ENCODE measurements around the gene HES5.
"Not testable (repeated sequence)": the region's sequence is repeated elsewhere in the genome, so short reads cannot be mapped to it uniquely, and the experiment has no call there.

HES5 gene, protein sequence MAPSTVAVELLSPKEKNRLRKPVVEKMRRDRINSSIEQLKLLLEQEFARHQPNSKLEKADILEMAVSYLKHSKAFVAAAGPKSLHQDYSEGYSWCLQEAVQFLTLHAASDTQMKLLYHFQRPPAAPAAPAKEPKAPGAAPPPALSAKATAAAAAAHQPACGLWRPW

DNA sequence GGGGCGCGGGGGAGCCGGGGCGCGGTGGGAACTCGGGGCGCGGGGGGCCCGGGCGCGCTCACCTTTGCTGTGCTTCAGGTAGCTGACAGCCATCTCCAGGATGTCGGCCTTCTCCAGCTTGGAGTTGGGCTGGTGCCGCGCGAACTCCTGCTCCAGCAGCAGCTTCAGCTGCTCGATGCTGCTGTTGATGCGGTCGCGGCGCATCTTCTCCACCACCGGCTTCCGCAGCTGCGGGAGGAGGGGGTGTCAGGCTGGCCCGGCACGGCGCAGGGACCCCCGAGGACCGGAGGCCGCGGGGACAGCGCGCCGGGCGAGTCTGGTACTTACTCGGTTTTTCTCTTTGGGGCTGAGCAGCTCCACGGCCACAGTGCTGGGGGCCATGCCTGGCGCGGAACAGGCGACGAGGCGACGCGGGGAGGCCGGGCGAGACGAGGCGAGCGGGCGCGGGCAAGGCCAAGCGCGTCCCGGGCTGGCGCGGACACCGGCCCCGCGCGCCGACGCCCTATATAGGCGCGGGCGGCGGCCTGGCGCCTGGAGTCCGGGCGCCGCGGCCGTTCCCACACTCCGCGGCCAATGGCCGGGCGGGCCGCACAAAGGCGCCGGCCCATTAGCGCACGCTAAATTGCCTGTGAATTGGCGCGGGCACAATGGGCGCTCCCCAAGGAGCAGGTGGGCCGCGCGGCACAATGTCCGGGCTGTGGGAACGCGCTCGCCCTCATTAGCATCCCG lies at the start of gene HES5:
Gene HES5 (minus strand): TSS at position 480 of the 729 bp plus-strand sequence. CDS start 99 bp downstream, at position 381.
- DNase-seq (ENCODE audit: low spot score): no peak

DNA sequence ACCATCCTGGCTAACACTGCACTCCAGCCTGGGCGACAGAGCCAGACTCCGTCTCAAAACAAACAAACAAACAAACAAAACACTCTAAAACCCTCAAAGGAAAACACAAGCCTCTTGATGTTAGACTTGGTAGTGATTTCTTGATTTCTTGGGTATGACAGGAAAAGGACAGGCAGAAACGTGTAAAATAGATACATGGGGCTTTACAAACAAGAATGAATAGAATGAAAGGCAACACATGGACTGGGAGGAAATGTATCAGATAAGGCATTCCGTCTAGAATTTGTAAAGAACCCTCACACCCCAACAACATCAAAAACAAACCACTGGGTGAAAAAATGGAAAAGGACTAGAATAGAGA lies 48.7 kb upstream of the HES5 start:
- DNase-seq (ENCODE audit: low spot score): no peak

GRCh38 chr1:2577565-2578075 lies 47.6 kb upstream of the HES5 start:
- DNase-seq (ENCODE audit: low spot score): peak; percentile 39

- DNase-seq (ENCODE audit: low spot score): no peak
Measured at GRCh38 chr1:2575801-2576663, 46.0 kb upstream of the HES5 start.

DNA sequence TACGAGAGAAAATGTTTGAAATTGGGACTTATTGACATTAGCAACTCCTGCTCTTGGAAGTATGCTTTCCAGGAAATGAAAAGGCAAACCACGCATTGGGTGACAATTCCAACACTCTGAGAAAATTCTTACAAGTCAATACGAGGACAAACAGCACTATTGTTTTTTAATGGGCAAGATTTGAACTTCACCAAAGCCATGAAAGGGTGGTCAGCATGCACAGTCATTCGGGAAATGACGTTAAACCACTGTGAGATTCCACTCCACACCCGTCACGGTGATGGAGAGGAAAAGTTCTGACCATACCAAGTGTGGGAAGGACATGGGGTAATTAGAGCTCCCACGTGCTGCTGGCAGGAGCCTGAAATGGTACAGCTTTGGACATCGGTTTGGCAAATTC lies 44.3 kb upstream of the HES5 start:
- DNase-seq (ENCODE audit: low spot score): no peak

- DNase-seq (ENCODE audit: low spot score): no peak
Measured at GRCh38 chr1:2573250-2573920, 43.3 kb upstream of the HES5 start.

DNA sequence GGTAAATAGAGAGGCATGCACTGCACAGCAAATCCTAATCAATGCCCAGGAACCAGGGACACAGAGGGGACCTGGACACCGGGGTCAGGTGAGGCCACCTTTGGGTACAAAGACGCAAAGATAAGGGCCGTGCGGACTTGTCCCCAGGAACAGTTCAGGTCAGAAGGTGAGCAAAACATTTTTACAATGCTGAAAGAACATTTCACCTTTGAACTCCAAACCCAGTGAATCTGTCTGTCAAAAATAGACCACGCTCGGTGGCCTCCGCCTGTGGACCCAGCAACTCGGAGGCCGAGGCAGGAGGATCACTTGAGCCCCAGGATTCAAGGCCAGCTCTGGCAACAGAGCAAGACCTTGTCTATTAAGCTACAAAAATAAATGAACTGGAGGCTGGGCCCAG lies 41.3 kb upstream of the HES5 start:
- DNase-seq (ENCODE audit: low spot score): no peak

GRCh38 chr1:2570332-2570731 lies 40.3 kb upstream of the HES5 start:
- no peak for DNase-seq (ENCODE audit: low spot score)

DNA sequence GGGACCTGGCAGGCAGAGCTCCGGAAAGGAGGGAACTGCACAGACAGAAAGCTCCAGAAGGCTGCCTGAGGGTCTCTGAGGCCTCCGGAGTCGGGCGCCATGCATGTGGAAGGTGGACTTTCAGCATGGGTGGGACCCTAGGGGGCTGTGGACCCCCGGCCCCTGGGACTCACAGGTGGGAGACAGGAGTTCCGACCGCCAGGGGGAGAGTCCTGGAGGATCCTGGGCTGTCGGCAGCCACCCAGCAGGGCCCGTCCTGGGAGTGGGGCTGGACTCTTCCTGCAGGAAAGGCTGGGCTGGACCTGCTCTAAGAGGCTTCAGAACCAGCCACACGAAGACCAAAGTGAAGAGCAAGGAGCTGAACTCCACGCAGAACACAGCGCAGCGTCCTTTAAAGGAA lies 39.6 kb upstream of the HES5 start:
- DNase-seq (ENCODE audit: low spot score): not testable (repeated sequence)

GRCh38 chr1:2569060-2569459 lies 39.0 kb upstream of the HES5 start:
- no peak for DNase-seq (ENCODE audit: low spot score)

- not testable (repeated sequence) for DNase-seq (ENCODE audit: low spot score)
Measured at GRCh38 chr1:2568187-2568816, 38.2 kb upstream of the HES5 start.

- DNase-seq (ENCODE audit: low spot score): no peak
Measured at GRCh38 chr1:2567083-2567679, 37.1 kb upstream of the HES5 start.

GRCh38 chr1:2566101-2567045 lies 36.3 kb upstream of the HES5 start:
- no peak for DNase-seq (ENCODE audit: low spot score)

DNA sequence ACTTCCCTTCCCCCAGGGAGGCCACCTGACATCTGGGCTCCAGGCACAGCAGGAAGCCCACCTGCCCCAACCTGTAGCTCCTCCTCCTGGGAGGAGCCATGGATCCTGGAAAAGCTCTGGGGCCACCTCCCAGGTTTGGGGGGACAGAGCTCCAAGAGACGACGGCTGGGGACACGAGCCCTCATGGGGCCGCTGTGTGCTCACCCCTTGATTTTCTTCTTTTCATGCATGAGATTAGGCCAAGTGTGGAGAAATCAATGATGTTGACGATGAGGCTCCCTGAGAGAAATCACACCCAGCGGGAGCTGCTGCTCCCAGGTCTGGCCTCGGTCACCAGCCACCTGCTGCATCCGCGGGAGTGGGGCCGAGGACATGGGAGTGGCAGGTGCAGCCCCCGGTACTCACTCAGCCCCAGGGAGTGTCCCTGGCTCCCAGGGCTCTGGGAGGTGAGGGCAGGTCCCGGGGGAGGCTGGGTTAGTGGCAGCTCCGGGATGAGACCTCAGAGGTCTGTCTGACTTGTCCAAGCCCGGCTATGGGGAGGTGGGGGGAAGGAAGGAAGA lies 34.8 kb upstream of the HES5 start:
- DNase-seq (ENCODE audit: low spot score): no peak

DNA sequence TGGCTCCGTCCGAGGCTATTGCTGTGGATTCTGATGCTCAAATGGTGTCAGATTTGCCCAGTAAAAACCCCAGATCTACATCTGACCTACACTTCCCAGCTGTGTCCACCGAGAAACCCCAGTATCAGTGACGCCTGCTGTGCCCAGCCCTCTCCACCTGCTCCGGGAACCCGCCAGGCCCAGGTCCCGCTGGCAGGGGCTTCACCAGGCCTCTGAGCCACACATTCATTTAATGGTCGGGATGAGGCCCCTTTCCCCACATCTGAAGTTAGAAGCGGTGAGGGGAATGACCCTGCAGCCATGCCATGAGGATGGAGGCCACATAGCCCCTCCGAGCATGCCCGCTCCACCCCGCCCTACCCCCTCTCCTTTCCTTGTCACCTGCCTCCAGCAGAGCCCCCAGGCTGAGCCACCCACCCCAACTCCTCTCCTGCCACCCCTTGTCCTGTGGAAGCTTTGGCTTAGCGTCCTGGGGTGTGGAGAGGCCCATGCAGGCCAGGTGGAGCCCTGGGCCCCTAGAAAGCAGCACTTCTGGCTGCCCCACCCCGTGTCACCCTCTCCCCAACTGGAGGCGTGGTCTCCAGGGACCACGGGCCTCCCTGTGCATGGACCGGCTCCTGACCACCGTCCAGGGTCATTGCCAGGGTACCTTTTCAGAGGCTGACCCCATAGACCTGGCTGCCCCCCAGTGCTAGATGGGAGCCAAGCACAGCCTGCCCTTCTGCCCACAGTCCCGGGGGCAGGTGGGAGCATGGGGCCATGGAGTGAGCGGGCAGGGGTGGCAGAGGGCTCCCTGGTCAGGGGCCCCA lies 34.1 kb upstream of the HES5 start:
- no peak for DNase-seq (ENCODE audit: low spot score)

- DNase-seq (ENCODE audit: low spot score): no peak
Measured at GRCh38 chr1:2563205-2563604, 33.1 kb upstream of the HES5 start.

- no peak for DNase-seq (ENCODE audit: low spot score)
Measured at GRCh38 chr1:2561898-2562895, 32.1 kb upstream of the HES5 start.

DNA sequence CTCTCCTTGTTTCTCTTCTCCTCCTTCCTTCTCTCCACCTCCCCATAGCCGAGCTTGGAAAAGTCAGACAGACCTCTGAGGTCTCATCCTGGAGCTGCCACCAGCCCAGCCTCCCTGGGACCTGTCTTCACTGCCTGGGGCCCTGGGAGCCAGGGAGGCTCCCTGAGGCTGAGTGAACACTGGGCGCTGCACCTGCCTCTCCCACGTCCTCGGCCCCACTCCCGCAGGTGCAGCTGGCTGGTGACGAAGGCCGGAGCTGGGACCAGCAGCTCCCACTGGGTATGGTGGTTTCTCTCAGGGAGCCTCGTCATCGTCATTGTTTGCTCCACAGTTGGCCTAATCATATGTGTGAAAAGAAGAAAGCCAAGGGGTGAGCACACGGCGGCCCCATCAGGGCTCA lies 31.4 kb upstream of the HES5 start:
- DNase-seq (ENCODE audit: low spot score): no peak
